Activated naive CD4-positive, alpha-beta T cell treated with Interleukin-2 at 50 U/mL for 16 hours (primary cell): ENCODE results near the gene HEPN1.

ENCODE experiments used
- DNase-seq: peaks from one replicate; pipeline ENCODE4 v3.0.0-alpha.2; 2020

The HEPN1 gene

DNA sequence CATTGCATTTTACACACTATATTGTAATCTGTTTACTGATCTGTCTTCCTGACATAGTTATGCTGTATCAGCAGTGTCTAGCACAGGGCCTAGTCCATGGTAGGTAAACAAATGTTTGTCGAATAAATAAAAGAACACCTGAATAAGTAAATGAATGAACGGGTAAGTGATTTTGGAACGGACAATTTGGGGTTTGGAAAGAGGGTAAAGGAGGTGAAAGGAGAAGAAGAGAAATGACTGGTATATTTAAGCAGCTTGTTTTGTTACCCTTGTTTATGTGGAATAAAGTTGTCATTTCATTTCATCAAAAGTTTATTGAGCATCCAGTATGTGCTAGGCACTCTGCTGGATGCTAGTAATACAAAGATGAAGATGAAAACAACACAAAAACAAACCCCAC, at the start of gene HEPN1:
Gene HEPN1, plus strand, starts transcription at position 301 of the 400 bp plus-strand sequence.
- no peak for DNase-seq

DNA sequence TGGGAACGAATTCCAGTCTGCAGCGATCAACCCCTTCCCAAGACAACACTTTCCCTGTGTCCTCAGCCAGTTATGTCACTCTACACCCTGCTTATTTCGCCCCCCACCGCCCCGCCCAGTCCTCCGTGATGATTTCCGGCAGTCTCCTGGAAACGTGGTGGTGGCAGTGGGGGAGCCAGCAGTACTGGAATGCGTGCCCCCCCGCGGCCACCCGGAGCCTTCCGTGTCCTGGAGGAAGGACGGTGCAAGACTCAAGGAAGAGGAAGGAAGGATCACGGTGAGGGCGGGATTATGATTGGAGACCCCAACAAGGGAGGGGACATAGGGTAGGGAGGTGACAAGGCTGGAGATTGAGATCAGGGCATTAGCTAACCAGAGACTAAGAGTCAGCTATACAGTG, 49.7 kb upstream of the HEPN1 start:
- DNase-seq = no peak

GRCh38 chr11:124869856-124870387, 49.1 kb upstream of the HEPN1 start:
- no peak for DNase-seq

- DNase-seq = no peak
Observed at GRCh38 chr11:124870430-124870829, 48.6 kb upstream of the HEPN1 start.

DNA sequence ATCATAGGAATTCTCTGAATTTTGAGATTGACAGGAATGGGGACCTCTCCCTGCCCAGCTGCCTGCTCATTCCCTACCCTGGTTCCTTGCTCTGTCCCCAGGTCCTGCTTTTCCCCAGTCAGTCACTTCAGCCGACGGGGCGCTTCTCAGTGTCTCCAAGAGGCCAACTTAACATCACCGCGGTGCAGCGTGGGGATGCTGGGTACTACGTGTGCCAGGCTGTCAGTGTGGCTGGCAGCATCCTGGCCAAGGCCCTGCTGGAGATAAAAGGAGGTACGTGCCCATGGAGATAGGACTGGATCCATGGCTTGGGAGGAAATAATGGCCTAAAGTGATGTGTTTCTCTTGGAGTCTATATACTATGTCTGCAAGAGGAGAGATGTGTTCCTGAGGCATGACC, 46.8 kb upstream of the HEPN1 start:
- no peak for DNase-seq

DNA sequence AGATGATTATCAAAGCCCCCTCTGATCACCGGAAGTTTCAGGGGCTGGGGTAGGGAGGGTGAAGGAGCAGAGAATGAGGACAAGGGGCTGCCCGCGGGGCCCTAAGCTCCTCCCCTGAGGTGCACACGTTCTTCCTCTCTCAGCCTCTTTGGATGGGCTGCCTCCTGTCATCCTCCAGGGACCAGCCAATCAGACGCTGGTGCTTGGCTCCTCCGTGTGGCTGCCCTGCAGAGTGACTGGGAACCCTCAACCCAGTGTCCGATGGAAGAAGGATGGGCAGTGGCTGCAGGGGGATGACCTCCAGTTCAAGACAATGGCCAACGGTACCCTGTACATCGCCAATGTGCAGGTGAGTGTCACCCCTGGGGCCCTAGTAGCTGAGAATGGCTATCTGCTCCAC, 46.3 kb upstream of the HEPN1 start:
- no peak for DNase-seq

GRCh38 chr11:124873951-124874350, 45.1 kb upstream of the HEPN1 start:
- DNase-seq = no peak

DNA sequence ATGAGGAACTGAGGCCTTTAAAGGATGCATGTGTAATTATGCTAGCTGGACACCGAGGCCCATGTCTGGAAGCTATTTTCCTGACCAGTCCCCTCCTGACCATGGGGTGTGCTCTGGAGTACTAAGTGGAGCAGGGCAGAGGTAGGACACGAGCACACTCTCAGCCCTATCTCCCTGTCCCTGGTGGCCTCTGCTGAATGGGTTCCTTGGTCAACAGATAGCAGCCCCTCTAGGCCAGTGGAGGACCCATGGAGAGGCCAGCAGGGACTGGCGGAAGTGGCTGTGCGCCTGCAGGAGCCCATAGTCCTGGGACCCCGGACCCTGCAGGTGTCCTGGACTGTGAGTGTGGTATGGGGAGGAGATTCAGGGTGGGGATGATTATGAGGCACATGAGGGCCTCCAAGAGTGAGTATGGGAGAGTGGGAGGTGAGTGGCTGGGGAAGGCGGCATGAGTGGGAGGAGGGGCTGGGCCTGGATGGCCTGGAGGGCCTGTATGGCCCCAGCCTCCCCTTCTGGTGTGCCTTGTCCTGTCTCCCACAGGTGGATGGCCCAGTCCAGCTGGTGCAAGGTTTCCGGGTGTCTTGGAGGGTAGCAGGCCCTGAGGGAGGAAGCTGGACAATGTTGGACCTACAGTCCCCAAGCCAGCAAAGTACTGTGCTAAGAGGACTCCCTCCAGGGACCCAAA, 44.3 kb upstream of the HEPN1 start:
- DNase-seq = no peak

DNA sequence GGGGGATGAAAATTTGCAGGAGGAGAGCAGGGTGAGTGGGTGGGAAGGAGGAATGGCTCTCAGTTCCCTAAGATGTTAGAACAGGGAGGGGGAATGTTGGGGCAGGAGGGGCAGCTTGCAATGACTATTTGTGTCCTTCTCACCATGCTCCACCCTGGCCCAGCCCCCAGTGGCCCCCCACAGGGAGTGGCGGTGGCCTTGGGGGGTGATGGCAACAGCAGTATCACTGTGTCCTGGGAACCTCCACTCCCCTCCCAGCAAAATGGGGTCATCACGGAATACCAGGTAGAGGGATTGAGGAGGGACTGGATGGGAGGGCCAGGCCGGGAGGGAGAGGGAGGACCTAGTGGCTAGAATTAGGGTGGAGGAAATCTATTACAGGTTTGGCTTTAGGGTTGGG, 43.6 kb upstream of the HEPN1 start:
- no peak for DNase-seq

DNA sequence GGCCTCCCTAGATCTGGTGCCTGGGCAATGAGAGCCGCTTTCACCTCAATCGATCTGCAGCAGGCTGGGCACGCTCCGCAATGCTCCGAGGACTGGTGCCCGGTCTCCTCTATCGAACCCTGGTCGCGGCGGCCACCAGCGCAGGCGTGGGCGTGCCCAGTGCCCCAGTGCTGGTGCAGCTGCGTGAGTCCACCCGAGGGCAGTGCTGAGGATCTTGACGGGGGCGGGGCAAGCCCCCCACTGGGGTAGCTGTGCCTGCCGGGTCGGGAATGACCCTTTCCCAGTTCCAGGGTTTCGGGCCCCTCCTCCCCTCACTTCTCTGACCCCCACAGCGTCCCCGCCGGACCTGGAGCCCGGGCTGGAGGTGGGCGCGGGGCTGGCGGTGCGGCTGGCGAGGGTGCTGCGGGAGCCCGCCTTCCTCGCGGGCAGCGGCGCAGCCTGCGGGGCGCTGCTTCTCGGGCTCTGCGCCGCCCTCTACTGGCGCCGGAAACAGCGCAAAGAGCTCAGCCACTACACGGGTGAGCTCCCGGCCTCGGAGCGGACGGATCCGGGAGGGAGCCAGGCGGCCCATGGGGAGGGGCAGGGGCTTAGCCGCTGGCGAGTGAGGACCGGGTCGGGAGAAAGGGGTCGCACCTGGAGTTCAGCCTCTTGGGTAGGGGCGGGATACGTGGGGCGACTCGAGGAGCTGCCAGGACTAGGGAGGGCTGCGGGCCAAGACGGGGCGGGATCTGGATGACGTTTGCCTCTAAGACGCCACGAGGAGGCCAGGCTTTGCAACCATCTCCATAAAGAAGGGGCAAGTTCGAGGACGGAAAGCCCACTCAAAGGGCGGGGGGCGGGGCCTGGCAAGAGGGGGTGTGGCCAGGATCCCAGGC, 42.9 kb upstream of the HEPN1 start:
- DNase-seq = peak; percentile 80

- DNase-seq = no peak
Observed at GRCh38 chr11:124876818-124877630, 42.0 kb upstream of the HEPN1 start.

DNA sequence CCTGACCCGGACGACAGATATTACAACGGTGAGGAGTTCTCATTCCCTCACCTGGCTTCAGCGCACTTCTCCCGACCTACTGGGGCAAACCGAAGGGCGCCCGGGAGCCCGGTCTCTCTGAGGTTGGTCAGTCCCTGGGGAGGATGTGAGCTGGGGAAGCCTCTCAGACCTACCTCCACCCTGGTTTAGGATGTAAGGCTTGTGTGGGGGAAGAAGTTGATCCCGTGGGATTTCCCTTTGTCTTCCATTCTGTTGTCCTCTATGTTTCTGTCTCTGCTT, 41.5 kb upstream of the HEPN1 start:
- DNase-seq = no peak

- no peak for DNase-seq
Observed at GRCh38 chr11:124877910-124878758, 40.9 kb upstream of the HEPN1 start.

DNA sequence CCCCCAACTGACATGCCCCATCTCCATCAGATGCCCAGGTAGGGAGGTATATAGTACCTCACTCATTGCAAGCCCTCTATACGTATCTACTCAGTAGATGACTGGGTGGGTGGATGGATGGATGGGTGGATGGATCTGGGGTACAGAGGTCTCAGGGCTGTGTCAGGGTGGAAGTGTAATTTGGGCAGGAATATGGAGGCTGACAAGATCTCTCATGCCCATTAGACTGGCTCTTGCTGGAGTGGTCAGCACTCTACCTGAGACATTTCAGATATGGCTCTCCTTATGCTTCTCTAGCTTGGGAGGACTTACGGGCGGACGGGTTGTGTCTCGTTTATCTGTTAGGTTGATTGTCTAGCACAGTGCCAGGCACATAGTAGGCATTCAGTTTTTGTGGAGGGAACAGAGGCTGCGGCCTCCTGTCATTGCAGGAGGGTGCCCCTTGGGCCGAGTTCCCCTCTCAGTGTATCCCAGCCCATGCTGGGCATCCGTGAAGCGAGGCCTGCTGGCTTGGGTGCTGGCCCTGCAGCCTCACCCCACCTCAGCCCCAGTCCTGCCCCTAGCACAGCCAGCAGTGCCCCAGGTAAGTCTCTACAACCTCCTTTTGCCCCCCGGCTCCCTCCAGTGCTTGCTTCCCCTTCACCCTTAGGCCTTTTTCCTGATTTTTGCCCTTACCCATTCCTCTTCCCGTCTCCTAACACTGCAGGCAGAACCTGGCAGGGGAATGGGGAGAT, 40.1 kb upstream of the HEPN1 start:
- DNase-seq = no peak

DNA sequence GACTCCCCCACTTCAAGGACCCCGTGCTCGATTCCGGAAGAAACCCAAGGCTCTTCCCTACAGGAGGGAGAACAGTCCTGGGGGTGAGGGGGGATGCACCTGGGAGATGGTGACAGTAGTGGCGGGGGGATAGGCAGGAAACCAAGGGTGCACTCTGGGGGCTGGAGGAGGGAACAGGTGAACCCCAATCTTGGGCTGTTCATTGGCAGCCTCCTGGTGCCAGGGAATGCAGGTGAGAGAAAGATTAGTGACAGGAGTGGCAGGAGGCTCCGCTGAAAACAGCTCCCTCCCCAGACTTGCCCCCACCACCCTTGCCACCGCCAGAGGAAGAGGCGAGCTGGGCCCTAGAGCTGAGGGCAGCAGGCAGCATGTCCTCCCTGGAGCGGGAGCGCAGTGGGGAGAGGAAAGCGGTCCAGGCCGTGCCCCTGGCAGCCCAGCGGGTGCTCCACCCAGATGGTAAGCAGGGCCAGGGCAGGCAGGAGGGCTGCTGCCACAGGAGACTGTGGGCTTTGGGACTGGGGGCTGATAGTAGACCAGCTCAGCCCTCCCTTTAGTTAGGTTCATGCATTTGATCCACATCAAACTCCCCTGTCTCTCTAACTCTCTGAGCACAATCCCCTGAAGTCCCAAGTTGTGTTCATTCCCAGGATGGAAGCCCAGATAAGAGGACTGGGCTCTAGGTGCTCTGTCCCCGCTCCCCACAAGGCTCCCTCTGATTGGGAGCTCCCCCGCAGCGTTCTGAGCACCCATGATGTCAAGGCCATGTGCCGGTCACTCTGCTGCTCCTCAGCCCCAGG, 39.4 kb upstream of the HEPN1 start:
- no peak for DNase-seq

DNA sequence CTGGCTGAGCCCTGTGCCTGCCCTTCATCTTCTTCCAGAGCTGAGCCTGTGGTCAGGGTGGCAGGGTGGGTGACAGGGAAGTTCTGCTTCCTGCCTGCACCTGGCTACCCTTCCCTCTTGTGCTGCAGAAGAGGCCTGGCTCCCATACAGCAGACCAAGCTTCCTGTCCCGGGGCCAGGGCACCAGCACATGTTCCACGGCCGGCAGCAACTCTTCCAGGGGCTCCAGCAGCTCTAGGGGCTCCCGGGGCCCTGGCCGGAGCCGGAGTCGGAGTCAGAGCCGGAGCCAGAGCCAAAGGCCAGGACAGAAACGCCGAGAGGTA, 38.8 kb upstream of the HEPN1 start:
- no peak for DNase-seq

DNA sequence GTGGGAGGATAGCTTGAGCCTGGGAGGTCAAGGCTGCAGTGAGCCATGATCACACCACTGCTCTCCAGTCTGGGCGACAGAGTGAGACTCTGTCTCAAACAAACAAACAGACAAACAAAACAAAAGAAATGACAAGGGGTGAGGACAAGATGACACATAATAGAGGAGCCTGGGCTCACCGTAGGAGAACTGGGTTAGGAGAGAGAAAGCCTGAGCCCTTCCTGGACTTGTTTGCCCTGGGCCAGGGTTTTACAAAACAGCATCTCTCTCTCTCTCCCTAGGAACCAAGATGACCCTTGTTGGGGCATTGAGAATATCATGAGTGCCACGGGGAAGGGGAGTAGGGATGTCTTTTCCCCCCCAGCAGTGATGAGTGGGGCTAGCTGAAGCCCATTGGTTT, 38.1 kb upstream of the HEPN1 start:
- DNase-seq = no peak

DNA sequence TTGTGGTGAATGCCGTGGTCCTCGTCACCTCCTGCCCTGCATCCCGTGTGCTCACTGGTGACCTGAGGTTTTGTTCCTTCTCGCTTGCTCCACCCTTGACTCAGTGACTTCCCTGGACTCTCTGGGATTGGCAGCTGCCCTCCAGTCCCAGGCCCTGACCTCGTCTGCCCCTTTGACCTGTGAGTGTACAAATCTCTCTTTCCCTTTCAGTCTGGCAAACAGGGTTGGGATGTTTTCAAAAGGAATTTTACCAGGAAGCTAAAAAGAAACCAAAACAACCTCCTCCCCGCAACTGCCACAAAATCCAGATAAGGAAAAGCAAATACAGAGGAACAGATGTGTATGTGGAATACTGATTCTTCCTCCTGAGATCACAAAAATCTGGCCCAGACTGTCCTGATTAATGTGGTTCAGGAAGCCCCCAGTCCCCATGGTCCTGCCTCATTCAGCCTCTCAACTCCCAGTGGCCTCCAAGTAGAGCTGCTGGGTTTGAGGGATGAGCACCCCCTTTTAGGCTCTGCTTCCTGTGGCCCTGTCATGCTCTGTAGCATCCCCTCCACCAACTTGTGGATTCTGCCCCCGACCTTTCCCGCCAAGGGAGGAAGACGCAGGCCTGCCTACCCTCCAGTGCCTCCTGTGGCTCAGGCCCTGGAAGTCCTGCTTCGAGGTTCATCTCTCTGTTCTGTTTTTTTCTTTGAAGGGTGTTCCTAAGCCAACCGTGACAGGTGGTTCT, 36.5 kb upstream of the HEPN1 start:
- DNase-seq = no peak

DNA sequence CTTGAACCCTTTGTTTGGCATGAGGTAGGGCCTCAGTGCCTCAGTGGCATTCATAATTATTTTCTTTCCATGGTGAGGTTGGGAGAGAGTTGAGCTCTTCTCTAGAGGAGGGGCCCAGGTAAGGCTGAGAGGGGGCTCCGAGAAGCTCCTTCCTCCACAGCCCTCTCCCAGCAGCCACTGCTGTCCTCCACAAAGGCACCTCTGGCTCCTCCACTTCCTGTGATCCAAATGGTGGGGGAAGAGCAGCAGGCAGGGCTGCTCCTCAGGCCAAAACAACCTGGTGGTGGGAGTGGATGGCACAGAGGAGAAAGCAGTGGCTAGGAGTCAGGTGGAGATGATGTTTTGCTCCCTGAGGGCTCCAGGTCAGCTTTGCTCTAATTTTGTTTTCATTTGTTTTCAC, 34.7 kb upstream of the HEPN1 start:
- no peak for DNase-seq

- DNase-seq = no peak
Observed at GRCh38 chr11:124884869-124885479, 34.1 kb upstream of the HEPN1 start.
